22Rv1 (cell line): ENCODE results near the gene GPR84.

ENCODE experiments used
- H3K27ac ChIP-seq: fragments of 450-650 bp; 2 replicates; pipeline ENCODE4 v1.5.1; 2017
- ZFX ChIP-seq: fragments of 450-650 bp; IDR thresholded peaks from 2 replicates; pipeline ENCODE4 v1.6.1; 2017; ENCODE audit warnings: antibody characterized with exemption, borderline replicate concordance
- TF ChIP-seq, protein P1 (sequence below): fragments of 450-650 bp; IDR thresholded peaks from 2 replicates; pipeline ENCODE4 v1.5.1; 2017; ENCODE audit warnings: mild to moderate bottlenecking

GPR84 gene

DNA sequence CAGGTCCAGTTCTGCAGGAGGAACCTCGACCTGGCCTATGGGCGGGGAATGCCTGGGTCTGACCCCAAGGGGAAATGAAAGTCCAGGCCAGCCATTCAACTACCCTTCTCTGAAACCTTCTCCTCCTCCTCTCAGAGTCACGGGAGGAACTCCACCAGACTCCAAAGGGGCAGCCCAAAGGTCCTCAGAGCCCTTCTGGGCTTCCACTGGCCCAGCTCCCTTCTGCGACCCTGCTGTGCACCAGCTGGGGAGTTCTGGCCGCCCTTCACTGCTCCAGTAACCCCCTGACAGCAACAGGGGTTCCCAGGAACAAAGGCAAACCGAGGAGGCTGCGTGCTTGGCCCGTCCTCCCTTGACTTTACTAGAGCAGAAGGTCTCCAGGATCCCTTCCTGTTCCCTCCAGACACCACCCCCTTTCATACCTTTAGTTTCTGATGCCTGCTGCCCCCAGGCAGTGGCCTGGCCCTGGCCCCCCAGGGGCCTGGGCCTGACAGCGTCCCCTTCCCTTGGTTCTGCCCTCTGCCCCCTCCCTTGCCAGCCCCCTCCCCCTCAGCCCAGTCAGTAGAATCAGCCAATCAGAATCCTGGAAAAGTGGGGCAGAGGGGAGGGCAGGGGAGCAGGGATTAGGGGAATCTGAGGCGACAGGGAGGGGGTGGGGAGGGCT is 21.1 kb upstream of the GPR84 start:
- TF ChIP-seq ZFX: no peak
- TF ChIP-seq, protein P1, sequence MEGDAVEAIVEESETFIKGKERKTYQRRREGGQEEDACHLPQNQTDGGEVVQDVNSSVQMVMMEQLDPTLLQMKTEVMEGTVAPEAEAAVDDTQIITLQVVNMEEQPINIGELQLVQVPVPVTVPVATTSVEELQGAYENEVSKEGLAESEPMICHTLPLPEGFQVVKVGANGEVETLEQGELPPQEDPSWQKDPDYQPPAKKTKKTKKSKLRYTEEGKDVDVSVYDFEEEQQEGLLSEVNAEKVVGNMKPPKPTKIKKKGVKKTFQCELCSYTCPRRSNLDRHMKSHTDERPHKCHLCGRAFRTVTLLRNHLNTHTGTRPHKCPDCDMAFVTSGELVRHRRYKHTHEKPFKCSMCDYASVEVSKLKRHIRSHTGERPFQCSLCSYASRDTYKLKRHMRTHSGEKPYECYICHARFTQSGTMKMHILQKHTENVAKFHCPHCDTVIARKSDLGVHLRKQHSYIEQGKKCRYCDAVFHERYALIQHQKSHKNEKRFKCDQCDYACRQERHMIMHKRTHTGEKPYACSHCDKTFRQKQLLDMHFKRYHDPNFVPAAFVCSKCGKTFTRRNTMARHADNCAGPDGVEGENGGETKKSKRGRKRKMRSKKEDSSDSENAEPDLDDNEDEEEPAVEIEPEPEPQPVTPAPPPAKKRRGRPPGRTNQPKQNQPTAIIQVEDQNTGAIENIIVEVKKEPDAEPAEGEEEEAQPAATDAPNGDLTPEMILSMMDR: no peak
- H3K27ac ChIP-seq: peak overlapping the region; percentile 99

DNA sequence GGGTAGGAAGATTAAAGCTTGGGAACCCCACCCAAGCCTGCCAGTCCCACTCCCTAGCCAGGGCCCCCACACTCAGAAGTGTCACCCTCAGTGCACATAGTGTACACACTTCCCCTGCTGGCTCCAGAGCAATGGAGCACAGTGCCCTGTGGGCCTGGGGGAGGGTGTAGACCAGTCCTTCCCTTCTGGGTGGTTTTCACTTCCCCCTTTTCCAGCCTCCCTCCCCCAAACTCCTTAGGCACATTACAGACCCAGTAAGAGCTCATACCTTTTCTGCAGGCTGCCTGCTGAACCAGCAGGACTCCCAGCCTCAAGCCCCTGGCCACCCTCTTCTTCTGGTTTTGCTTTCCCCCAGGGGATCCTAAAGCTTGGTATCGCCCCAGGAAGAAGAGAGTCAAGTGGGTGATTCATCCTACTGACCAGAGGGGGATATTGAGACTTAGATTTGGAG is 20.3 kb upstream of the GPR84 start, which contains the start of gene ZNF385A:
Gene ZNF385A (minus strand): TSS at position 143 of the 451 bp plus-strand sequence. CDS start 219 bp downstream, outside the sequence.
- TF ChIP-seq, protein P1: no peak
- no peak for TF ChIP-seq ZFX
- peak within 1 kb of the TSS; percentile 99 for H3K27ac ChIP-seq

- H3K27ac ChIP-seq: no peak overlapping the region
- TF ChIP-seq ZFX: no peak
- TF ChIP-seq, protein P1: no peak
Observed at GRCh38 chr12:54383041-54383609, 18.8 kb upstream of the GPR84 start.

- H3K27ac ChIP-seq: no peak overlapping the region
- TF ChIP-seq ZFX: no peak
- TF ChIP-seq, protein P1: no peak
Observed at GRCh38 chr12:54381136-54381535, 16.9 kb upstream of the GPR84 start.

DNA sequence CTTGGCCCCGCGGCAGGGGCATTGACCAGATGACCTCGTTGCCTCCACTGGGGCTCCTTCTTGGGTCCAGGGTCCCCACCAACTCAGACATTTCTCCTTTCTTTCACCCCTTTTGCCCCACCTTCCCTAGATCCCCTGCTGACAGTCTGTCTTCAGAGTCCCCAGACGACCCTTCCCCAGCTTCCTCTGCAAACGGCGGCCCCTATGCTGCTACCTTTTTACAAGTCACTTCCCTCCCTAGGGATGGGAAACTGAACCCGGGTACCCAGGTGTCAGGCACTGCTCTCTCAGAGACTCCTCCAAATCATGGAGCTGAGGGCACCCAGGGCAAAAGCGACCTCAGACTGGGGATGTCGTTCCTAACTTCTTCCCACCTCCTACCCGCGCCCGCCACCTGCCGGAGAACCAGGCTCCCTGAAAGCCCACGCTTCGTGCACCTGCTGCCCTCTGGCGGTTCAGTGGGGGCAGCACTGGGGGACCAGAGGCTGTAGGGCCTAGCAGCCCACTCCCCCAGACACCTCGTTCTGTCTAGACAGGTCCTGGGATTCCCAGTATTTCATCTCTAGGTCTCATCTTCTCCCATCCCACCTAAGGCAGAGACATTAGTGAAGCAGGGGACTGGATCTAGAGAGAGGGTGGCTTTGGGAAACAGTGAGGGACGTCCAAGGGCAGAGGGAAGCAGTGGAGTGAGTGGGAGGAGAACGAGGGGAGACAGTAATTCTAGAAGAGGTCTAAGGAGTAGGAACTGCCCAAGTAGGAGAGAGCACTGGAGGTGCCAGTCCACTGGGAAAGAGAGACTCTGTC is 15.3 kb upstream of the GPR84 start:
- peak overlapping the region; percentile 70 for H3K27ac ChIP-seq
- TF ChIP-seq, protein P1: peak; percentile 100
- TF ChIP-seq ZFX: no peak

DNA sequence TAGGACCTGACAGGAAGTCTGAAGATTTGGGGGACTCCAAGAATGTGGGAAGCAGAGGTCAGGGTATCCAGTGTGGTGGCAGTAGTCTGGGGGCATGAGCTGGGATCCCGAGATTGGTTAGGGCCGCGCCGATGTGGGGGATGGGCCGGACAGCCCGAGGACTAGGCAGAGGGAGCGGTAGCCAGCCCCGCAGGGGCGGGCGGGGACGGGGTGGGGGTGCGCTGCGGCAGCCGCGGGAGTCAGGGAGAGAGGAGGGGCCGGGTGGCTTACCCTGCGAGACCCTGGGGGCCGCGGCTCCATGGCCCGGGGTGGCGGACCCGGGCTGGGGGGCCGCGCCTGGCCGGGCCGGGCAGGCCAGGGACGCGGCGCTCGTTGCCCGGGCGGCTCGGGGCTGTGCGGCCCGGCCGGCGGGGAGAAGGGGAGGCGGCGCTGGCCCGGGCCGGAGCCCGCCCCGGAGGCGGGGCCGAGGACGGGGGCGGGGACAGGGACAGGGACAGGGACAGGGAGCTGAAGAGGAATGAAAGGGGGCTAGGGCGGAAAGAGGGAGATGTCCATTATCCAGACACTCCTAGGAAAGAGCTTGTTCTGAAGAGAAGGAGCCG is 14.6 kb upstream of the GPR84 start:
- peak overlapping the region; percentile 70 for H3K27ac ChIP-seq
- no peak for TF ChIP-seq ZFX
- TF ChIP-seq, protein P1: no peak
